T-cell (primary cell): ENCODE results near the gene HS3ST3B1. TPM values are rescaled to one million over a fixed set of nuclear protein-coding genes. Genes with fewer than 3 reads are reported as not detected.

Source experiments
- ATAC-seq, 4 experiments: fragments of 200-7000 bp in 3 of 4; fragments of 150-1000 bp in 1 of 4; cut with Tn5 transposase; replicated peaks in 1 of 4; 1 replicate in 3 of 4; 2 replicates in 1 of 4; pipeline ENCODE4 v1.10.0; 2021; ENCODE audit warnings: moderate library complexity in 3 of 4, mild to moderate bottlenecking in 2 of 4, moderate number of reproducible peaks in 1 of 4
- CTCF ChIA-PET, 2 donors: fragments of 300-600 bp; sonication (Branson Sonifier 250); formaldehyde crosslinking; loops; one replicate each; lab custom pipeline; 2022; ENCODE audit warnings: antibody characterized with exemption in 2 of 2; lab: Charles Lee
- POLR2A ChIA-PET, 2 donors: fragments of 300-600 bp; sonication (Branson Sonifier 250); formaldehyde crosslinking; loops; one replicate each; lab custom pipeline; 2022; ENCODE audit warnings: antibody characterized with exemption in 2 of 2; lab: Charles Lee
- DNase-seq, 35 experiments: peaks; one replicate each; pipeline versions ENCODE4 v3.0.0 to v3.0.0-alpha.2; 2013 to 2023
- H3K27ac ChIP-seq: one replicate; pipeline ENCODE4 v1.5.1; 2013; ENCODE audit warnings: low read length
- H3K27me3 ChIP-seq, 2 experiments: replicated peaks in 1 of 2; 1 replicate in 1 of 2; 2 replicates in 1 of 2; pipeline versions ENCODE4 v1.6.1 to v1.7.0; 2013; ENCODE audit warnings: low read length in 1 of 2, mixed read lengths in 1 of 2; ENCODE audit not compliant: control insufficient read depth in 2 of 2, insufficient read depth in 2 of 2; ENCODE audit errors: extremely low read depth in 1 of 2
- H3K36me3 ChIP-seq, 2 donors: 1 replicate in 1 of 2; 2 replicates in 1 of 2; pipeline versions ENCODE4 v1.6.1 to v1.7.0; 2013; ENCODE audit warnings: low read length in 1 of 2; ENCODE audit not compliant: control insufficient read depth in 2 of 2, insufficient read depth in 1 of 2; ENCODE audit errors: extremely low read depth in 1 of 2
- H3K4me1 ChIP-seq, 2 experiments: 1 replicate in 1 of 2; 2 replicates in 1 of 2; pipeline versions ENCODE4 v1.6.1 to v1.7.0; 2013; ENCODE audit warnings: low read length in 2 of 2, mixed read lengths in 1 of 2; ENCODE audit not compliant: insufficient read depth in 2 of 2, control insufficient read depth in 1 of 2; ENCODE audit errors: extremely low read depth in 1 of 2
- H3K4me3 ChIP-seq, 2 donors: 1 replicate in 1 of 2; 2 replicates in 1 of 2; pipeline versions ENCODE4 v1.5.1 to v1.7.0; 2013; ENCODE audit warnings: mild to moderate bottlenecking in 2 of 2, low read length in 1 of 2, moderate library complexity in 1 of 2; ENCODE audit not compliant: control insufficient read depth in 1 of 2; ENCODE audit errors: extremely low read depth in 1 of 2
- H3K9me3 ChIP-seq: 2 replicates; pipeline ENCODE4 v1.7.0; 2013
- H3K27ac Mint-ChIP-seq, 2 donors: one replicate each; pipeline ENCODE4 v1.8.0; 2020 to 2021; ENCODE audit warnings: mild to moderate bottlenecking in 2 of 2, mixed read lengths in 2 of 2
- H3K27me3 Mint-ChIP-seq, 2 donors: one replicate each; pipeline ENCODE4 v1.8.0; 2021 to 2022; ENCODE audit warnings: mixed read lengths in 2 of 2
- H3K36me3 Mint-ChIP-seq: one replicate; pipeline ENCODE4 v1.8.0; 2021; ENCODE audit warnings: mixed read lengths
- H3K4me1 Mint-ChIP-seq, 3 donors: one replicate each; pipeline ENCODE4 v1.8.0; 2020 to 2022; ENCODE audit warnings: mixed read lengths in 3 of 3, mild to moderate bottlenecking in 1 of 3
- H3K4me3 Mint-ChIP-seq, 3 donors: one replicate each; pipeline ENCODE4 v1.8.0; 2020 to 2022; ENCODE audit warnings: mild to moderate bottlenecking in 3 of 3, mixed read lengths in 3 of 3, moderate library complexity in 3 of 3
- H3K9me3 Mint-ChIP-seq, 3 donors: one replicate each; pipeline ENCODE4 v1.8.0; 2020 to 2022; ENCODE audit warnings: mixed read lengths in 3 of 3
- WGBS: methylation state at CpG from one replicate; pipeline ENCODE4 v1.1.5; 2013; ENCODE audit warnings: missing lambda C conversion rate; ENCODE audit not compliant: insufficient coverage; 5-methylcytosine and 5-hydroxymethylcytosine counted together
- total RNA-seq, 35 experiments: library from RNA in 6 of 35; stranded (reverse) in 6 of 35; fragments of 120-200 nt in 1 of 35; gene quantifications; one replicate each; pipeline versions ENCODE4 v1.2.1 to v1.2.4 and lab custom pipeline; 2013 to 2026

HS3ST3B1 gene
- total RNA-seq = 10 to 100 TPM; 12.9 to 35.1 (median 25.1) TPM
- 17.8 TPM for total RNA-seq (2013)
- total RNA-seq (lab: John Stamatoyannopoulos, UW) = 12.3 to 103 (median 42.9) reads per million in 29 experiments

DNA sequence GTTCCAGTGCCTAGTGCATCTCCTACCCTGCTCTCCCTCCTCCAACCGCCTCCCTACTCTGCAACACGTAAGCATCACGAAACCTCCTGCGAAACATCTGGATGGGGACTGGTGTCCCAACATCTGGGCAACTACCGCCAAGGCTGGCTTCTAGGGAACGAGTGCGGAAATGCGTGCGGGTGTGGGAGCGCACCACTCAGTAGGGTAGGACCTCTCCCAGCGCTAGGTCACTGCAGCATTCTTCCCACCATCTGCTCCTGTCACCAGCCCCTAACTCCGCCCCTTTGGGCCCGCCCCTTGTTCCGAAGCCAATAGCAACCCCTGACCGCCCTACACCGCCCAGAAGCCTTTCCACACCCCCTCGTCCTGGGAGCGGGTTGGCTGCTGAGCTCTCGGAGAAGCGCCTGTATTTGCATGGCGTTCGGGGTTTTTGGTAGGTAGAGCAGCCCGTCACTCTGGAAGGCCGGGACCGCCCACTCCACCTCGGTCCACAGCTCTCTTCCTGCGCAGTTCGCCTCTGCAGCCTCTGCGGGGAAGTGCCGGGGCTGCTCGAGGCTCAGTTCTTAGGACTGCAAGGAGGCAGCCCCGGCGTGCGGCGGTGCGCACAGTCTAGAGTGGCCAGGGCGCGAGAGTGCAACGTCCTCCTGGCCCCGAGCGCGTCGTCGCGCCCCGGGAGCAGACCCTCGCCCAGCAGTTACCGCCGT, at the start of gene HS3ST3B1:
TSS of gene HS3ST3B1 (plus strand) at position 507 of the 704 bp plus-strand sequence. CDS start 438 bp downstream, outside the sequence.
- Mint-ChIP-seq H3K27ac (peak within 1 kb of the TSS; percentile 94 to 97), H3K36me3 (peaks cover 8% of the 10 kb centered on the region), H3K4me1 (peaks cover 60 to 67% (median 66%) of the 10 kb centered on the region in 3 donors), H3K4me3 (peak within 1 kb of the TSS; percentile 92 to 98 (median 95)), H3K27me3 (peaks cover 21 to 42% of the 10 kb centered on the region in 2 donors), H3K9me3 (no peaks in the 10 kb centered on the region)
- CTCF ChIA-PET = interaction anchor here (0.6 to 3.1 kb wide), 19 partner anchors 7 to 1282 kb away, joined by 3 to 34 read pairs (median 4); partner anchors contain the start of gene ELAC2 (in 1 of the 2)
- DNase-seq (peak; percentile 96 to 100 (median 99)), ATAC-seq (peak; percentile 80 to 85 (median 82))
- H3K9me3 ChIP-seq = no peaks in the 10 kb centered on the region
- WGBS = under 1% methylated on average over 39 of the region's 49 CpGs
- peak within 1 kb of the TSS; percentile 93 to 94 for H3K4me3 ChIP-seq
- POLR2A ChIA-PET = interaction anchor here (0.5 to 1.7 kb wide), 12 partner anchors 8 to 243 kb away, joined by 3 to 6 read pairs (median 4); no protein-coding TSS in a partner anchor
- H3K27me3 ChIP-seq = peaks cover 9 to 39% of the 10 kb centered on the region in 2 experiments
- H3K36me3 ChIP-seq = peaks cover 0 to 3% of the 10 kb centered on the region in 2 donors
- peaks cover 25 to 74% of the 10 kb centered on the region in 2 experiments for H3K4me1 ChIP-seq
- H3K27ac ChIP-seq = peak within 1 kb of the TSS; percentile 56

DNA sequence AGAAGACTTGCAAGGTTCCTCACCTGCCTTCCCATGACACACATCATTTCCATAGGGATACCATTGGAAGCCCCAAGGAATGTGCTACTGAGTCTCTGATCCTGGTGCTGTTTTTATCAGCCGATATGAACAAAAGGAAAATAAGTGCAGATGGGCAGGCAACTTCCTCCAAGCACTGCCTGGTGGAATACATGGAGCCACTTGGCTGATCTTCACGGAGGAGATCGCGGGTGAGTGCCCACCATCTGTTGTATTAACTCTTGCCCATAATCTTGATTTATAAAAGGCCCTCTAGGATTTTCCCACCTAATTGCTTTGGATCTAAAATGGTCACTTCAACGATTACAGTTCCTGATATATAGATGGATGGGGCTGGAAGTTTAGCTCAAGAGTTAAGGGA, 39.5 kb upstream of the HS3ST3B1 start:
- CTCF ChIA-PET = no interaction called here
- Histone ChIP-seq H3K27ac (no peak overlapping the region), H3K27me3 (peaks cover 0 to 2% of the 10 kb centered on the region in 2 experiments), H3K9me3 (no peaks in the 10 kb centered on the region), H3K4me1 (no peaks in the 10 kb centered on the region), H3K4me3 (no peak overlapping the region), H3K36me3 (no peaks in the 10 kb centered on the region)
- Mint-ChIP-seq H3K4me3 (no peak overlapping the region), H3K27ac (no peak overlapping the region), H3K27me3 (no peaks in the 10 kb centered on the region), H3K9me3 (no peaks in the 10 kb centered on the region), H3K36me3 (no peaks in the 10 kb centered on the region), H3K4me1 (no peaks in the 10 kb centered on the region)
- 100% methylated on average over 1 of the region's 5 CpGs for WGBS
- POLR2A ChIA-PET = no interaction called here
- ATAC-seq (no peak), DNase-seq (no peak)

DNA sequence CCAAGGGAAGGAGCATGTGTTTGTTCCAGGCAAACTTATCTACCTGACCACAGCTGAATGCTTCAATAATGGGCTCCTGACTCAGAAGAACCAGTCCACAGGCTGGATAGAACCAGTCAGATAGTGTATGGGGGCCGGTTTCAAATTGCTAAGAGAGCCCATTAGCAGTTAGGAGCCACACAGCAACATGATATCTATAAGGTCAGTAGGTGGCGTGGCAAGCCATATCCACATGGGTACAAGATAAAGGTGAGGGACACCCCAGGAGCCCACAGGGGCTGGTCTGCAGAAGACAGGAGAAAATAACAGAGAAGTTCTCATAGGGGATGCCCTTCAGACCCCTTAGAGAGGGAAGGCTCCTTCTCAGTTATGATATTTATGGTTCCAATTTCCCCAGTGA, 32.6 kb upstream of the HS3ST3B1 start:
- Mint-ChIP-seq H3K4me3 (no peak overlapping the region), H3K27me3 (no peaks in the 10 kb centered on the region), H3K36me3 (no peaks in the 10 kb centered on the region), H3K9me3 (peaks cover 0 to 6% (median 4%) of the 10 kb centered on the region in 3 donors), H3K27ac (no peak overlapping the region), H3K4me1 (peaks cover 0 to 7% (median 0%) of the 10 kb centered on the region in 3 donors)
- DNase-seq = peak in 3 of 35 experiments; percentile 3 to 33 (median 5)
- Histone ChIP-seq H3K4me1 (no peaks in the 10 kb centered on the region), H3K4me3 (no peak overlapping the region), H3K36me3 (no peaks in the 10 kb centered on the region), H3K27ac (no peak overlapping the region), H3K27me3 (no peaks in the 10 kb centered on the region), H3K9me3 (no peaks in the 10 kb centered on the region)
- ChIA-PET CTCF (interaction anchor here in 1 of 2 donors (0.5 to 0.7 kb wide), 2 partner anchors 15 to 1124 kb away, joined by 3 to 8 read pairs; no protein-coding TSS in a partner anchor), POLR2A (interaction anchor here in 1 of 2 donors (0.6 kb wide), 1 partner anchor 81 kb away, joined by 4 read pairs; no protein-coding TSS in a partner anchor)
- no CpG with 5 or more reads among the region's 2 CpGs for WGBS
- peak in 2 of 4 experiments; percentile 32 to 45 for ATAC-seq

DNA sequence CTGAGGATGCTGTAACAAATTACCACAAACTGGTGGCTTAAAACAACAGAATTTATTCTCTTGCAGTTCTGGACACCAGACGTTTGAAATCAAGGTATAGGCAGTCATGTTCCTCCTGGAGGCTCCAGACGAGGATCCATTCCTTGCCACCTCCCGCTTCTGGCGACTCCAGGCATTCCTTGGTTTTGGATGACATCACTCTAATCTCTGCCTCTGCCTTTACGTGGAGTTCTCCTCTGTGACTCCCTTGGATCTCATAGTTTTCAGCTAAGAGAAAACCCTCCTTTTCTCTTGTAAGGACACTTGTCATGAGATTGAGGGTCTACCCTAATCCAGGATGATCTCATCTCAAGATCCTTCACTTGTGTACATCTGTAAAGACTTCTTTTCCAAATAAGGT, 31.4 kb upstream of the HS3ST3B1 start:
- DNase-seq (no peak), ATAC-seq (no peak)
- no peaks in the 10 kb centered on the region for H3K27me3 Mint-ChIP-seq
- peaks cover 0 to 10% (median 4%) of the 10 kb centered on the region in 3 donors for H3K9me3 Mint-ChIP-seq
- no peaks in the 10 kb centered on the region for H3K36me3 Mint-ChIP-seq
- Histone ChIP-seq H3K9me3 (peaks cover 2% of the 10 kb centered on the region), H3K4me3 (no peak overlapping the region), H3K27ac (no peak overlapping the region), H3K4me1 (no peaks in the 10 kb centered on the region), H3K36me3 (no peaks in the 10 kb centered on the region), H3K27me3 (no peaks in the 10 kb centered on the region)
- CTCF ChIA-PET = interaction anchor here in 1 of 2 donors (0.6 kb wide), 1 partner anchor 34 kb away, joined by 3 read pairs; no protein-coding TSS in a partner anchor
- 77% methylated on average over 4 of the region's 5 CpGs for WGBS
- no peak overlapping the region for H3K4me3 Mint-ChIP-seq
- H3K4me1 Mint-ChIP-seq = peaks cover 0 to 7% (median 0%) of the 10 kb centered on the region in 3 donors
- no peak overlapping the region for H3K27ac Mint-ChIP-seq
- POLR2A ChIA-PET = no interaction called here

DNA sequence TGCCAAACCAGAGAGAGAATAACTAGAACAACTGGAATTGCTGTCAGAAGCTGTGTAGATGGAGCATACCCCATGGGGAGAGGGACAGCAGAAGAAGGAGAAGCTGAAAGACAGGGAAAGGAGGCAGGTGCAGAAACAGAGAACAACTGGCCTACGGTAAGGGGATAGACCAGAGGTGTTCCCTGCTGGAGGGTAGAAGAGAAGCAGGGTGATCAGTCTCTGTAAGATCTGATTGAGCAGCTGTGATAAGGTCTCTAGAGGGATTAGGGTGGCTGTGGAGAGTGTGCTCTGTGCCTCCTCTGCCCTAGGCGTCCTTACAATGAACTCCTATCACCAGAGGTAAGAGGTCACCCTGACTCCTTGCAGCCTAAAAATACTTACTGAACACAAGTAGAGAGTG, 30.4 kb upstream of the HS3ST3B1 start:
- H3K4me3 ChIP-seq = no peak overlapping the region
- no peaks in the 10 kb centered on the region for H3K36me3 Mint-ChIP-seq
- H3K36me3 ChIP-seq = no peaks in the 10 kb centered on the region
- no peak for DNase-seq
- no peaks in the 10 kb centered on the region for H3K4me1 ChIP-seq
- 100% methylated on average over 1 of the region's 2 CpGs for WGBS
- no peak for ATAC-seq
- no peak overlapping the region for H3K27ac ChIP-seq
- H3K4me1 Mint-ChIP-seq = peaks cover 0 to 7% (median 0%) of the 10 kb centered on the region in 3 donors
- H3K27me3 Mint-ChIP-seq = peaks cover 0 to 1% of the 10 kb centered on the region in 2 donors
- no peak overlapping the region for H3K4me3 Mint-ChIP-seq
- H3K27ac Mint-ChIP-seq = no peak overlapping the region
- ChIA-PET POLR2A (no interaction called here), CTCF (no interaction called here)
- H3K9me3 Mint-ChIP-seq = peaks cover 0 to 13% (median 4%) of the 10 kb centered on the region in 3 donors
- H3K27me3 ChIP-seq = no peaks in the 10 kb centered on the region
- H3K9me3 ChIP-seq = peaks cover 2% of the 10 kb centered on the region

DNA sequence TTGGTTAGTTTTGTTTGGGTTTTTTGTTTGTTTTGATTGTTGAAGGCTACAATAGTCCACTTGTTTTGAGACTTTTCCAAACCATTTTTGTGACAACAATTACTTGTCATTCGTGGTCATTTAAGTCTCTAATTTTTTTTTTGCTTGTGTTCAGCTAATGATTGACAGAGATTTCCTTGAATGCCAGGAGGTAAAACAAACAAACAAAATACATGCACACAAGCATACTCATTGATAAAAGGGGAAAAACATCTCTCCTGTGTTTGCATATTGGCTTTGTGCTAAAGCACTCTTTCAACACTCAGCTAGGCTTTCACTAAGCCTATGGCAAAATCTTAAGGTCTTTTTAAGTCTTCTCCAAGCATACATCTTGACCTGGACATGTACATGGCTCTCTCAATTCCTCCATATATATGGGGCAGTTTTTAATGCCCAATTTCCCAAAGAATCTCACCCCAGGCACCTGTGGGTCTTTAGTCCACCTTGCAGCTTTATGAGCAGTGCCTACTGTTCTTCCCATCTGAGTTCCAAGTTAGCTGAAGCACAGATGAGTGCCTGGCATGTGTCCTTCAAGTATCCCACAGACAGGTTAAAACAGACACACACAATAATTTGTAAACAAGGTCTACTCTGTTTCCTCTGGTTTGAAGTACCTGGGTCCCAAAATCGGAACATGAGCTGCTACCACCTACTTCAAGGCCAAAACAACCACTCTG, 24.2 kb upstream of the HS3ST3B1 start:
- Histone ChIP-seq H3K4me1 (no peaks in the 10 kb centered on the region), H3K4me3 (no peak overlapping the region), H3K27ac (no peak overlapping the region), H3K36me3 (no peaks in the 10 kb centered on the region), H3K27me3 (peaks cover 0 to 9% of the 10 kb centered on the region in 2 experiments), H3K9me3 (peaks cover 2% of the 10 kb centered on the region)
- WGBS = no CpG with 5 or more reads among the region's 2 CpGs
- H3K9me3 Mint-ChIP-seq = peaks cover 0 to 13% (median 4%) of the 10 kb centered on the region in 3 donors
- DNase-seq = no peak
- H3K27ac Mint-ChIP-seq = no peak overlapping the region
- H3K4me3 Mint-ChIP-seq = no peak overlapping the region
- ChIA-PET POLR2A (no interaction called here), CTCF (interaction anchor here (0.6 kb wide), 2 partner anchors 41 to 55 kb away, joined by 3 read pairs; no protein-coding TSS in a partner anchor)
- peaks cover 9 to 19% of the 10 kb centered on the region in 2 donors for H3K27me3 Mint-ChIP-seq
- no peaks in the 10 kb centered on the region for H3K4me1 Mint-ChIP-seq
- H3K36me3 Mint-ChIP-seq = no peaks in the 10 kb centered on the region
- ATAC-seq = no peak
